H9 (cell line): ENCODE measurements around the gene CALHM1. TPM values are rescaled to one million over a fixed set of nuclear protein-coding genes. Genes with fewer than 3 reads are reported as not detected.

Experiments
- DNase-seq: peaks from one replicate; pipeline ENCODE4 v3.0.0-alpha.2; 2017
- H2AFZ ChIP-seq: one replicate; pipeline ENCODE4 v1.6.1; 2013; ENCODE audit warnings: mild to moderate bottlenecking, low read length, control low read depth, moderate library complexity
- H2AK5ac ChIP-seq: 2 replicates; pipeline ENCODE4 v1.6.1; 2013; ENCODE audit warnings: low read length, control low read depth, mixed read lengths; ENCODE audit not compliant: insufficient read length
- H2BK120ac ChIP-seq: one replicate; pipeline ENCODE4 v1.6.1; 2013; ENCODE audit warnings: low read depth, mild to moderate bottlenecking, low read length, control low read depth, inconsistent platforms; ENCODE audit not compliant: poor library complexity, severe bottlenecking
- H2BK12ac ChIP-seq: 2 replicates; pipeline ENCODE4 v1.6.1; 2013; ENCODE audit warnings: low read length, control low read depth, mixed read lengths, low read depth; ENCODE audit not compliant: insufficient read length
- H2BK15ac ChIP-seq: 2 replicates; pipeline ENCODE4 v1.6.1; 2013; ENCODE audit warnings: low read depth, low read length, control low read depth
- H2BK20ac ChIP-seq: one replicate; pipeline ENCODE4 v1.6.1; 2013; ENCODE audit warnings: low read depth, mild to moderate bottlenecking, low read length, control low read depth, inconsistent platforms; ENCODE audit not compliant: poor library complexity, severe bottlenecking
- H2BK5ac ChIP-seq: 2 replicates; pipeline ENCODE4 v1.6.1; 2013; ENCODE audit warnings: low read length, control low read depth, mixed read lengths; ENCODE audit not compliant: insufficient read length
- H3K14ac ChIP-seq: 2 replicates; pipeline ENCODE4 v1.6.1; 2013; ENCODE audit warnings: low read length, control low read depth; ENCODE audit not compliant: insufficient read depth
- H3K18ac ChIP-seq: 2 replicates; pipeline ENCODE4 v1.6.1; 2013; ENCODE audit warnings: low read depth, mild to moderate bottlenecking, mixed read lengths, low read length, control low read depth; ENCODE audit not compliant: insufficient read length
- H3K23ac ChIP-seq: 2 replicates; pipeline ENCODE4 v1.6.1; 2013; ENCODE audit warnings: low read length, control low read depth, mixed read lengths, low read depth; ENCODE audit not compliant: insufficient read length
- H3K23me2 ChIP-seq: 2 replicates; pipeline ENCODE4 v1.6.1; 2013; ENCODE audit warnings: low read depth, mild to moderate bottlenecking, mixed read lengths, low read length, control low read depth; ENCODE audit not compliant: insufficient read length, poor library complexity, severe bottlenecking
- H3K27ac ChIP-seq: 2 replicates; pipeline ENCODE4 v1.5.1; 2013; ENCODE audit warnings: low read length, control low read depth, mixed read lengths, low read depth; ENCODE audit not compliant: insufficient read length
- H3K27me3 ChIP-seq: 2 replicates; pipeline ENCODE4 v1.6.1; 2013; ENCODE audit warnings: low read length, control low read depth, inconsistent platforms; ENCODE audit not compliant: insufficient read depth
- H3K4ac ChIP-seq: 2 replicates; pipeline ENCODE4 v1.6.1; 2013; ENCODE audit warnings: low read depth, mild to moderate bottlenecking, control low read depth, inconsistent platforms, low read length, moderate library complexity
- H3K4me1 ChIP-seq: 2 replicates; pipeline ENCODE4 v1.6.1; 2013; ENCODE audit warnings: low read length, control low read depth, inconsistent platforms; ENCODE audit not compliant: insufficient read depth
- H3K4me2 ChIP-seq: 2 replicates; pipeline ENCODE4 v1.6.1; 2013; ENCODE audit warnings: low read length, control low read depth, mixed read lengths; ENCODE audit not compliant: insufficient read length, insufficient read depth
- H3K56ac ChIP-seq: 2 replicates; pipeline ENCODE4 v1.6.1; 2013; ENCODE audit warnings: low read depth, mild to moderate bottlenecking, mixed read lengths, low read length, control low read depth; ENCODE audit not compliant: insufficient read length
- H3K79me1 ChIP-seq: 2 replicates; pipeline ENCODE4 v1.6.1; 2013; ENCODE audit warnings: low read depth, mild to moderate bottlenecking, moderate library complexity, low read length, control low read depth, inconsistent platforms; ENCODE audit not compliant: insufficient read depth, poor library complexity, severe bottlenecking
- H3K79me2 ChIP-seq: 2 replicates; pipeline ENCODE4 v1.6.1; 2013; ENCODE audit warnings: low read length, control low read depth, inconsistent platforms; ENCODE audit not compliant: insufficient read depth
- H3K9ac ChIP-seq: 2 replicates; pipeline ENCODE4 v1.6.1; 2013; ENCODE audit warnings: low read length, control low read depth, mixed read lengths; ENCODE audit not compliant: insufficient read length; ENCODE audit errors: extremely low read depth
- H3K9me3 ChIP-seq: one replicate; pipeline ENCODE4 v1.6.1; 2013; ENCODE audit warnings: low read depth, low read length, inconsistent platforms; ENCODE audit not compliant: control insufficient read depth
- H3T11ph ChIP-seq: one replicate; pipeline ENCODE4 v1.6.1; 2013; ENCODE audit warnings: mild to moderate bottlenecking, low read length, control low read depth, inconsistent platforms
- H4K20me1 ChIP-seq: one replicate; pipeline ENCODE4 v1.6.1; 2013; ENCODE audit not compliant: control insufficient read depth, insufficient read length, insufficient read depth
- H4K5ac ChIP-seq: 2 replicates; pipeline ENCODE4 v1.6.1; 2013; ENCODE audit warnings: low read depth, mild to moderate bottlenecking, mixed read lengths, low read length, control low read depth; ENCODE audit not compliant: insufficient read length
- H4K8ac ChIP-seq: replicated peaks from 2 replicates; pipeline ENCODE4 v1.6.1; 2013; ENCODE audit warnings: low read length, control low read depth, mixed read lengths, low read depth; ENCODE audit not compliant: insufficient read length
- H4K91ac ChIP-seq: 2 replicates; pipeline ENCODE4 v1.6.1; 2013; ENCODE audit warnings: low read depth, mild to moderate bottlenecking, moderate library complexity, mixed read lengths, low read length, control low read depth; ENCODE audit not compliant: insufficient read length
- H3K27ac Mint-ChIP-seq, 3 experiments: 2 replicates in 2 of 3; 3 replicates in 1 of 3; pipeline ENCODE4 v1.8.0; 2020 to 2021; ENCODE audit warnings: mixed read lengths in 3 of 3, mild to moderate bottlenecking in 1 of 3, moderate library complexity in 1 of 3
- H3K27me3 Mint-ChIP-seq: 2 replicates; pipeline ENCODE4 v1.8.0; 2021; ENCODE audit warnings: low read depth, mild to moderate bottlenecking, moderate library complexity, mixed read lengths
- H3K36me3 Mint-ChIP-seq, 3 experiments: 2 replicates in 2 of 3; 3 replicates in 1 of 3; pipeline ENCODE4 v1.8.0; 2020 to 2021; ENCODE audit warnings: low read depth in 3 of 3, mixed read lengths in 3 of 3; ENCODE audit not compliant: insufficient read depth in 1 of 3
- H3K4me1 Mint-ChIP-seq, 2 experiments: 2 replicates each; pipeline ENCODE4 v1.8.0; 2020; ENCODE audit warnings: mixed read lengths in 2 of 2
- H3K4me3 Mint-ChIP-seq, 2 experiments: 2 replicates in 1 of 2; 3 replicates in 1 of 2; pipeline ENCODE4 v1.8.0; 2020 to 2021; ENCODE audit warnings: mild to moderate bottlenecking in 2 of 2, mixed read lengths in 2 of 2, moderate library complexity in 1 of 2
- H3K9me3 Mint-ChIP-seq, 2 experiments: 2 replicates in 1 of 2; 3 replicates in 1 of 2; pipeline ENCODE4 v1.8.0; 2020; ENCODE audit warnings: mild to moderate bottlenecking in 2 of 2, mixed read lengths in 2 of 2, moderate library complexity in 1 of 2
- CTCF ChIP-seq: fragments of 200-600 bp; sonication (generic); conservative IDR thresholded peaks from 3 replicates; pipeline ENCODE4 v1.8.0; 2021; ENCODE audit warnings: antibody characterized with exemption, mild to moderate bottlenecking
- WGBS: extraction: QIAGEN DNeasy Blood & Tissue Kit; methylation state at CpG from one replicate; pipeline ENCODE4 v1.1.7; 2013; ENCODE audit warnings: missing lambda C conversion rate, low lambda C conversion rate, mixed read lengths; ENCODE audit not compliant: insufficient read length; ENCODE audit errors: extremely low coverage; 5-methylcytosine and 5-hydroxymethylcytosine counted together
- total RNA-seq: library from RNA; stranded (reverse); gene quantifications from 2 replicates; pipeline ENCODE4 v1.2.1, GENCODE V29; 2021

The CALHM1 gene
- total RNA-seq, 1 experiment from 2014 or later, result 0.13 TPM

- Histone ChIP-seq H3K23ac (no peak overlapping the region), H3K4me2 (peak overlapping the region; percentile 39), H3K4me1 (no peaks in the 10 kb centered on the region; the same call in 1 of the 2 replicates), H2BK12ac (no peak overlapping the region), H4K20me1 (no peaks in the 10 kb centered on the region), H2BK120ac (no peak overlapping the region), H2BK5ac (no peak overlapping the region), H3K79me1 (no peaks in the 10 kb centered on the region), H2AK5ac (no peak overlapping the region), H3K9ac (no peak overlapping the region), H3K18ac (no peak overlapping the region), H4K8ac (no peak overlapping the region), H2AFZ (no peak overlapping the region), H3T11ph (no peak overlapping the region), H3K9me3 (no peaks in the 10 kb centered on the region), H3K27ac (no peak overlapping the region), H2BK20ac (no peak overlapping the region), H4K91ac (no peak overlapping the region), H3K27me3 (peaks cover 10% of the 10 kb centered on the region; the same call in 1 of the 2 replicates), H4K5ac (no peak overlapping the region), H3K79me2 (no peaks in the 10 kb centered on the region), H3K56ac (no peak overlapping the region), H3K14ac (no peak overlapping the region), H2BK15ac (no peak overlapping the region), H3K4ac (no peak overlapping the region), H3K23me2 (peaks cover 4% of the 10 kb centered on the region)
- DNase-seq, result no peak
- H3K27me3 Mint-ChIP-seq, result peaks cover 66% of the 10 kb centered on the region
- peaks cover 17 to 21% of the 10 kb centered on the region in 2 experiments for H3K4me1 Mint-ChIP-seq
- H3K4me3 Mint-ChIP-seq, result peak overlapping the region; percentile 72 to 84
- H3K27ac Mint-ChIP-seq, result no peak overlapping the region
- H3K36me3 Mint-ChIP-seq, result no peaks in the 10 kb centered on the region
- H3K9me3 Mint-ChIP-seq, result no peaks in the 10 kb centered on the region
- WGBS, result no CpG with 5 or more reads among the region's 5 CpGs
- no peak for TF ChIP-seq CTCF
Observed at GRCh38 chr10:103492655-103493261, 34.1 kb upstream of the CALHM1 start.
